Esophagus squamous epithelium (tissue), 4 donors: Measurements from ENCODE around the gene NUCB1.

Experiments
- POLR2A ChIP-seq, 4 donors: fragments of 450-650 bp; IDR thresholded peaks; one replicate each; pipeline ENCODE4 v1.6.1; 2017; ENCODE audit warnings: antibody characterized with exemption in 4 of 4, mild to moderate bottlenecking in 4 of 4, moderate library complexity in 3 of 4
- TF ChIP-seq, protein P1 (sequence below), 6 experiments: fragments of 450-650 bp in 4 of 6; fragments of 200-600 bp in 2 of 6; sonication (generic) in 2 of 6; IDR thresholded peaks; one replicate each; pipeline ENCODE4 v1.5.1; 2016 to 2019; ENCODE audit warnings: antibody characterized with exemption in 6 of 6, mild to moderate bottlenecking in 4 of 6, moderate library complexity in 4 of 6

DNA sequence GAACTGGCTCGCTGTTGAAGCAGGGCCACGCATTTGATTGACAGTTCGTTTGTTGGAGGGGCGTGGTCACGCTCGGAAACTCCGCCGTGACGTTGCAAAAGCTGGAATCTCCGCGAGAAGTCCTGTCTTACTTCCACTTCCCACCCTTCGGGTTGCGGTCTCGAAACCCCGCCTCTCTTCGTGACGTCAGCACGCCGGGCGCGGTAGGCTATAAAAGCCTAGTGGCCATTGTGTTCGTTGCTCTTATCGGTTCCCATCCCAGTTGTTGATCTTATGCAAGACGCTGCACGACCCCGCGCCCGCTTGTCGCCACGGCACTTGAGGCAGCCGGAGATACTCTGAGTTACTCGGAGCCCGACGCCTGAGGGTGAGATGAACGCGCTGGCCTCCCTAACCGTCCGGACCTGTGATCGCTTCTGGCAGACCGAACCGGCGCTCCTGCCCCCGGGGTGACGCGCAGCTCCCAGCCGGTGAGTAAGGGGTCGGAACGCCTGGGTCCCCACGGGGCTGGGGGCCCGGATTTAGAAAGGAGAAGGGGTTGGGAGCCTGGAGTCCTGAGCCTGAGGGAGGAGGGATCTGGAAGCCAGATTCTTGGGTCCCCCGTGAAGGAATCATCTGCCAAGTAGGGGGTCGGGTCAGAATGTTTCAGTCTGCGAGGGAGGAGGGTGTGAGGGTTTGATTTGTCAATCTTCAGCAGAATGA lies 27.8 kb upstream of the NUCB1 start, which contains the start of gene PPP1R15A:
- TF ChIP-seq, protein P1, sequence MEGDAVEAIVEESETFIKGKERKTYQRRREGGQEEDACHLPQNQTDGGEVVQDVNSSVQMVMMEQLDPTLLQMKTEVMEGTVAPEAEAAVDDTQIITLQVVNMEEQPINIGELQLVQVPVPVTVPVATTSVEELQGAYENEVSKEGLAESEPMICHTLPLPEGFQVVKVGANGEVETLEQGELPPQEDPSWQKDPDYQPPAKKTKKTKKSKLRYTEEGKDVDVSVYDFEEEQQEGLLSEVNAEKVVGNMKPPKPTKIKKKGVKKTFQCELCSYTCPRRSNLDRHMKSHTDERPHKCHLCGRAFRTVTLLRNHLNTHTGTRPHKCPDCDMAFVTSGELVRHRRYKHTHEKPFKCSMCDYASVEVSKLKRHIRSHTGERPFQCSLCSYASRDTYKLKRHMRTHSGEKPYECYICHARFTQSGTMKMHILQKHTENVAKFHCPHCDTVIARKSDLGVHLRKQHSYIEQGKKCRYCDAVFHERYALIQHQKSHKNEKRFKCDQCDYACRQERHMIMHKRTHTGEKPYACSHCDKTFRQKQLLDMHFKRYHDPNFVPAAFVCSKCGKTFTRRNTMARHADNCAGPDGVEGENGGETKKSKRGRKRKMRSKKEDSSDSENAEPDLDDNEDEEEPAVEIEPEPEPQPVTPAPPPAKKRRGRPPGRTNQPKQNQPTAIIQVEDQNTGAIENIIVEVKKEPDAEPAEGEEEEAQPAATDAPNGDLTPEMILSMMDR (IDR thresholded peaks at IDR 0.05) = peak in 5 of 6 experiments; percentile 13 to 57 (median 46)
- TF ChIP-seq POLR2A (IDR thresholded peaks at IDR 0.05) = peak; percentile 60 to 100 (median 92)
